Upper lobe of left lung (tissue), 6 donors: ENCODE measurements around the gene HMGXB4. TPM values are rescaled to one million over a fixed set of nuclear protein-coding genes. Genes with fewer than 3 reads are reported as not detected.

Experiments
- ATAC-seq, 2 donors: fragments of 200-7000 bp; cut with Tn5 transposase; one replicate each; pipeline ENCODE4 v1.9.1; 2022; ENCODE audit warnings: mild to moderate bottlenecking in 2 of 2, moderate library complexity in 2 of 2; ENCODE audit not compliant: low FRiP score in 2 of 2
- DNase-seq, 2 donors: peaks; one replicate each; pipeline ENCODE4 v3.0.0-alpha.2; 2019 to 2020
- H3K27ac ChIP-seq, 4 donors: fragments of 200-600 bp; sonication (generic); one replicate each; pipeline ENCODE4 v1.5.1; 2016 to 2019
- H3K27me3 ChIP-seq, 4 donors: fragments of 200-600 bp; sonication (generic); one replicate each; pipeline ENCODE4 v1.5.1; 2017 to 2019
- H3K36me3 ChIP-seq, 4 donors: fragments of 200-600 bp; sonication (generic); one replicate each; pipeline ENCODE4 v1.5.1; 2016 to 2019
- H3K4me1 ChIP-seq, 4 donors: fragments of 200-600 bp; sonication (generic); one replicate each; pipeline ENCODE4 v1.5.1; 2018 to 2019
- H3K4me3 ChIP-seq, 4 donors: fragments of 200-600 bp; sonication (generic); one replicate each; pipeline ENCODE4 v1.5.1; 2017 to 2019; ENCODE audit warnings: mild to moderate bottlenecking in 2 of 4, moderate library complexity in 1 of 4
- H3K9me3 ChIP-seq, 4 donors: fragments of 200-600 bp; sonication (generic); one replicate each; pipeline ENCODE4 v1.5.1; 2018 to 2019
- CTCF ChIP-seq, 6 experiments: fragments of 450-650 bp in 4 of 6; fragments of 200-600 bp in 2 of 6; sonication (generic) in 2 of 6; IDR thresholded peaks; one replicate each; pipeline ENCODE4 v1.5.1; 2016 to 2019; ENCODE audit warnings: antibody characterized with exemption in 6 of 6
- EP300 ChIP-seq, 4 donors: sonication (generic); formaldehyde crosslinking; IDR thresholded peaks; one replicate each; pipeline ENCODE4 v1.5.1; 2017; ENCODE audit warnings: antibody characterized with exemption in 4 of 4, control low read depth in 2 of 4
- POLR2A ChIP-seq, 4 donors: fragments of 450-650 bp; IDR thresholded peaks; one replicate each; pipeline ENCODE4 v1.5.1; 2016 to 2017; ENCODE audit warnings: antibody characterized with exemption in 4 of 4, mild to moderate bottlenecking in 2 of 4
- POLR2AphosphoS5 ChIP-seq, 2 donors: sonication (generic); formaldehyde crosslinking; IDR thresholded peaks; one replicate each; pipeline ENCODE4 v1.5.1; 2017; ENCODE audit warnings: antibody characterized with exemption in 2 of 2
- WGBS, 2 donors: methylation state at CpG; one replicate each; pipeline ENCODE4 v1.1.5; 2017 to 2018; 5-methylcytosine and 5-hydroxymethylcytosine counted together
- total RNA-seq, 6 donors: library from RNA; depleted of rRNA in 4 of 6; stranded (reverse); fragments of >200 nt in 4 of 6; gene quantifications; one replicate each; pipeline versions ENCODE4 v1.1.0 to v1.2.1, GENCODE V29; 2016 to 2021
- donor health status: DM: no; HTN: no; CAD: no; lungs with moderate emphysema.
- donor health status: DM: no; HTN: yes; CAD: no; lungs with severe emphysema.

The HMGXB4 gene
- total RNA-seq, 6 donors from 2014 or later = 15.7 to 20.9 (median 17.2) TPM

- peaks cover 0 to 31% (median 6%) of the 10 kb centered on the region in 4 donors for H3K36me3 ChIP-seq
- H3K4me1 ChIP-seq = peaks cover 35 to 80% (median 49%) of the 10 kb centered on the region in 4 donors
- WGBS, 2 donors = 78 to 84% methylated on average over 13 of the region's 13 CpGs
- no peaks in the 10 kb centered on the region for H3K9me3 ChIP-seq
- peak overlapping the region in 3 of 4 donors; percentile 16 to 67 (median 23) for H3K27ac ChIP-seq
- ATAC-seq (no peak), DNase-seq (no peak)
- H3K4me3 ChIP-seq = no peak overlapping the region
- no peaks in the 10 kb centered on the region for H3K27me3 ChIP-seq
- TF ChIP-seq CTCF (IDR thresholded peaks at IDR 0.05) = no peak
- TF ChIP-seq EP300 (IDR thresholded peaks at IDR 0.05) = no peak
- TF ChIP-seq POLR2AphosphoS5 (IDR thresholded peaks at IDR 0.05) = no peak
- TF ChIP-seq POLR2A (IDR thresholded peaks at IDR 0.05) = no peak
These were observed 55.1 kb downstream of the HMGXB4 start for GRCh38 chr22:35312198-35313059.

GRCh38 chr22:35313311-35314121 lies 56.2 kb downstream of the HMGXB4 start:
- Histone ChIP-seq H3K27ac (peak overlapping the region in 3 of 4 donors; percentile 16 to 67 (median 23)), H3K27me3 (no peaks in the 10 kb centered on the region), H3K36me3 (peaks cover 2 to 42% (median 17%) of the 10 kb centered on the region in 4 donors), H3K4me3 (no peak overlapping the region), H3K9me3 (no peaks in the 10 kb centered on the region), H3K4me1 (peaks cover 31 to 69% (median 40%) of the 10 kb centered on the region in 4 donors)
- peak in 1 of 2 donors; percentile 56 for ATAC-seq
- no peak for DNase-seq
- peak in 1 of 2 donors; percentile 15 for TF ChIP-seq POLR2AphosphoS5 (IDR thresholded peaks at IDR 0.05)
- no peak for TF ChIP-seq EP300 (IDR thresholded peaks at IDR 0.05)
- WGBS, 2 donors = 60 to 67% methylated on average over 6 to 14 of the region's 14 CpGs

GRCh38 chr22:35314161-35314942 lies 57.1 kb downstream of the HMGXB4 start:
- no peak for TF ChIP-seq POLR2AphosphoS5 (IDR thresholded peaks at IDR 0.05)
- TF ChIP-seq POLR2A (IDR thresholded peaks at IDR 0.05) = no peak
- no peak for TF ChIP-seq CTCF (IDR thresholded peaks at IDR 0.05)
- TF ChIP-seq EP300 (IDR thresholded peaks at IDR 0.05) = no peak
- Histone ChIP-seq H3K27ac (peak overlapping the region in 2 of 4 donors; percentile 23 to 67), H3K4me3 (no peak overlapping the region), H3K4me1 (peaks cover 27 to 61% (median 37%) of the 10 kb centered on the region in 4 donors), H3K27me3 (no peaks in the 10 kb centered on the region), H3K9me3 (no peaks in the 10 kb centered on the region), H3K36me3 (peaks cover 8 to 50% (median 24%) of the 10 kb centered on the region in 4 donors)
- ATAC-seq (no peak), DNase-seq (no peak)
- 80 to 84% methylated on average over 14 to 16 of the region's 16 CpGs for WGBS, 2 donors

GRCh38 chr22:35315141-35315854 lies 58.0 kb downstream of the HMGXB4 start:
- Histone ChIP-seq H3K4me3 (no peak overlapping the region), H3K27ac (peak overlapping the region in 1 of 4 donors; percentile 26), H3K4me1 (peaks cover 27 to 55% (median 37%) of the 10 kb centered on the region in 4 donors), H3K9me3 (no peaks in the 10 kb centered on the region), H3K27me3 (no peaks in the 10 kb centered on the region), H3K36me3 (peaks cover 12 to 51% (median 31%) of the 10 kb centered on the region in 4 donors)
- TF ChIP-seq POLR2AphosphoS5 (IDR thresholded peaks at IDR 0.05) (no peak), POLR2A (IDR thresholded peaks at IDR 0.05) (no peak), EP300 (IDR thresholded peaks at IDR 0.05) (no peak), CTCF (IDR thresholded peaks at IDR 0.05) (no peak)
- ATAC-seq = no peak
- no peak for DNase-seq
- 80 to 86% methylated on average over 9 to 12 of the region's 12 CpGs for WGBS, 2 donors
